Neuron (in vitro differentiated cells): Measurements from ENCODE around the gene EVC.
"Not testable (repeated sequence)": the region's sequence is repeated elsewhere in the genome, so short reads cannot be mapped to it uniquely, and the experiment has no call there.

ENCODE experiments used
- H2AFZ ChIP-seq: one replicate; pipeline ENCODE4 v1.6.1; 2013; ENCODE audit warnings: low read depth, mild to moderate bottlenecking, inconsistent platforms, low read length, moderate library complexity
- H3K27me3 ChIP-seq: one replicate; pipeline ENCODE4 v1.6.1; 2013; ENCODE audit warnings: low read length; ENCODE audit not compliant: insufficient read depth
- H3K36me3 ChIP-seq: one replicate; pipeline ENCODE4 v1.6.1; 2013; ENCODE audit warnings: low read length; ENCODE audit not compliant: insufficient read depth
- H3K4me1 ChIP-seq: one replicate; pipeline ENCODE4 v1.6.1; 2013; ENCODE audit warnings: low read length; ENCODE audit not compliant: insufficient read depth
- H3K4me3 ChIP-seq: 2 replicates; pipeline ENCODE4 v1.5.1; 2013; ENCODE audit warnings: mild to moderate bottlenecking, low read length, moderate library complexity
- H3K9me3 ChIP-seq: one replicate; pipeline ENCODE4 v1.6.1; 2013; ENCODE audit warnings: low read length

The EVC gene

GRCh38 chr4:5812057-5812456 lies 101.1 kb downstream of the EVC start:
- not testable (repeated sequence) for H2AFZ ChIP-seq, H3K9me3 ChIP-seq, H3K27me3 ChIP-seq, H3K4me3 ChIP-seq, H3K4me1 ChIP-seq
- H3K36me3 ChIP-seq, result peaks cover 52% of the 10 kb centered on the region

DNA sequence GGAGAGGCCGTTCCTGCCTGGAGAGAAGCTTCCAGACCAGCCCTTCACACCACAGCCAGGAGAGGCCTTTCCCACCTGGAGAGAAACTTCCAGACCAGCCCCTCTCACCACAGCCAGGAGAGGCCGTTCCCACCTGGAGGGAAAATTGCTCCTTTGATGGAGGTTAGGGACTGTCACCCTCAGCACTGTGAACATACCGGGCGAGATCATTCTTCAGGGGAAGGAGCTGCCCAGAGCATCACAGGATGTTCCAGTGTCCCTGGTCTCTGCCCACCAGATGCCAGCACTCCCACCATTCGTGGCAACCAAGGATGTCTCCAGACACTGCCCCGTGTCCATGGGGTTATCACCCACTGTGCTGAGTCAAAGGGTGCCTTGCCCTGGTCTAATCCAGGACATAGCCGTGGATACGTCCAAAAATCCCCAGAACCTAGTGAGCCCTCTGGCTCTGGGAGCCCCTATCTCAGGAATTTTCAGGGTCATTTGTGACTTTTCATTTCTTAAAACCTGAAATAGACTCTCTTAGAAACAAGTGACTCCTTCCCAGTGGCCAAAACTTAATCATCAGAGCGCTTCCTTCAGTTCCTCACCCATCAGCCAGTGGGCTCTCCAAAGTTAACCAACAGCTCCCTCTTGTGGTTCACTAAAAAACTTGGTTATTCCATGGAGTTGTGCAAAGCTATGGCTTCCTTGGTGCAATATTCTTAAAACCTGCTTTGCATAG lies 101.7 kb downstream of the EVC start:
- Histone ChIP-seq H3K36me3 (peaks cover 55% of the 10 kb centered on the region), H2AFZ (no peak overlapping the region)

DNA sequence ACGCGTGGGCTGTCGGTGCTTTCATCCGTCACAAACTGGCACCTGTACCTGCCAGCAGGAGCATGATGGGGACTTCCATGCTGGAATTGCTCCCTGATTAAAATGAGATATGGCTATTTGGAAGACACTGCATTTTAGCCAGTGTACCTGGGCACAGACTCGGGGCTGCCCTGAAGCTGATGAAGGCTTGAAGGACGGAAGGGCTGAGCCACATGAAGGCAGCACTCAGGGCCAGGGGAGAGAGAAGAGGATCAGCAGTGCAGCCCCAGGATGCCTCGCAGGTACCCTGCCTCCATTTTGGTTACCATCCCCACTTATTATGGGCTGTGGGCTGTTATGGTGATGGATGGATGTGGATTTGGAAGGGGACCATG lies 102.9 kb downstream of the EVC start:
- Histone ChIP-seq H3K27me3 (no peaks in the 10 kb centered on the region), H3K4me3 (no peak overlapping the region), H3K9me3 (no peaks in the 10 kb centered on the region), H2AFZ (no peak overlapping the region), H3K36me3 (peaks cover 59% of the 10 kb centered on the region), H3K4me1 (no peaks in the 10 kb centered on the region)

More for the DNA sequence above, 101.7 kb downstream of the EVC start:
- H3K4me1 ChIP-seq, result no peaks in the 10 kb centered on the region
- H3K9me3 ChIP-seq, result no peaks in the 10 kb centered on the region
- no peaks in the 10 kb centered on the region for H3K27me3 ChIP-seq
- H3K4me3 ChIP-seq, result no peak overlapping the region

GRCh38 chr4:5814421-5814820 lies 103.4 kb downstream of the EVC start:
- Histone ChIP-seq H3K36me3 (peaks cover 59% of the 10 kb centered on the region), H3K27me3 (no peaks in the 10 kb centered on the region), H2AFZ (no peak overlapping the region), H3K4me1 (no peaks in the 10 kb centered on the region), H3K4me3 (no peak overlapping the region), H3K9me3 (no peaks in the 10 kb centered on the region)

GRCh38 chr4:5815641-5816040 lies 104.6 kb downstream of the EVC start:
- H3K36me3 ChIP-seq, result peaks cover 59% of the 10 kb centered on the region
- no peak overlapping the region for H3K4me3 ChIP-seq
- no peak overlapping the region for H2AFZ ChIP-seq
- no peaks in the 10 kb centered on the region for H3K9me3 ChIP-seq
- H3K4me1 ChIP-seq, result no peaks in the 10 kb centered on the region
- no peaks in the 10 kb centered on the region for H3K27me3 ChIP-seq

DNA sequence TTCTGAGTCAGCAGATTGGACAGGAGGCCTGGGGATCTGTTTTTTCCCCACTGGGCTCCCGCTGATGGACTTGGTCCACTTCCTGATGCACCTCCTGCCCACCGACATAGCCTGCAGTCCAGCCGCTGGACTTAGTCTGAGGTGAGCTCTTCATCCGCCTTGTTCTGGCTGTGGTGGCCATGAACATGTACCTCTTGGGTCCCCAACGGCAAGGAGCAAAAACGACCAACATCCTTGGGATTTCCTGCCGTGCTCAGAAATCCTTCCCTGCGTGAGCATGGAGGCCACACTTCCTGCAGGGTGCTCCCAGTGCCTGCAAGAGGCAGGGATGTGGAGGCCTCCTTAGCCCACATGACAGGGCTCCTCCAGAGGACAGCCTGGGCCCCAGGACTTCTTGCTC lies 105.1 kb downstream of the EVC start:
- H2AFZ ChIP-seq, result no peak overlapping the region
- H3K36me3 ChIP-seq, result peaks cover 59% of the 10 kb centered on the region

DNA sequence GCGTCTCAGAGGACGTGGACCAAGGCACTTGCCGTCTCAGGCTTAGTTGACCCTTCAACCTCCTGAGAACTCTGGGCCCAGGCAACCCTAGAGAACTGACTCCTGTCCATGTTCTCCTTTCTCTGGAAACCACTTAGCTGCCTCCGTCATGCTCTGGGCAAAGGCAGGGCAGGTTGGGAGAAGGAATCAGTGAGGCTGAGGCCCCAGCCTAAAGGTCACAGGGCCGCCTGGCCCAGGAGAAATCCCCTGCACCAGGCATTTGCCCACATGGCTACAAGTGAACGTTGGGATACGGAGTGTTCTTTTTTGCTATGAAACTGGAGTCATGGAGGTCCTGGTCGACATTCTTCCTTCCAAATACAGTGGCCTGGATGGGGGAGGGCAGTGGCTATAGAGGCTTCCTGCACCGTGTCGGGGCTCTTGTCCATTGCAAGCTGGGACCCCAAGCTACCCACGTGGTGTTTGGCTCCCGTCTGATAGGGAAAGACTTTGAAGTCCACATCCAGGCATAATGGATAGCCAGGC lies 105.9 kb downstream of the EVC start:
- Histone ChIP-seq H3K4me3 (no peak overlapping the region), H2AFZ (no peak overlapping the region), H3K9me3 (no peaks in the 10 kb centered on the region), H3K36me3 (peaks cover 61% of the 10 kb centered on the region), H3K4me1 (no peaks in the 10 kb centered on the region), H3K27me3 (no peaks in the 10 kb centered on the region)

More for the DNA sequence above, 105.1 kb downstream of the EVC start:
- H3K4me1 ChIP-seq, result no peaks in the 10 kb centered on the region
- H3K27me3 ChIP-seq, result no peaks in the 10 kb centered on the region
- no peaks in the 10 kb centered on the region for H3K9me3 ChIP-seq
- H3K4me3 ChIP-seq, result no peak overlapping the region

DNA sequence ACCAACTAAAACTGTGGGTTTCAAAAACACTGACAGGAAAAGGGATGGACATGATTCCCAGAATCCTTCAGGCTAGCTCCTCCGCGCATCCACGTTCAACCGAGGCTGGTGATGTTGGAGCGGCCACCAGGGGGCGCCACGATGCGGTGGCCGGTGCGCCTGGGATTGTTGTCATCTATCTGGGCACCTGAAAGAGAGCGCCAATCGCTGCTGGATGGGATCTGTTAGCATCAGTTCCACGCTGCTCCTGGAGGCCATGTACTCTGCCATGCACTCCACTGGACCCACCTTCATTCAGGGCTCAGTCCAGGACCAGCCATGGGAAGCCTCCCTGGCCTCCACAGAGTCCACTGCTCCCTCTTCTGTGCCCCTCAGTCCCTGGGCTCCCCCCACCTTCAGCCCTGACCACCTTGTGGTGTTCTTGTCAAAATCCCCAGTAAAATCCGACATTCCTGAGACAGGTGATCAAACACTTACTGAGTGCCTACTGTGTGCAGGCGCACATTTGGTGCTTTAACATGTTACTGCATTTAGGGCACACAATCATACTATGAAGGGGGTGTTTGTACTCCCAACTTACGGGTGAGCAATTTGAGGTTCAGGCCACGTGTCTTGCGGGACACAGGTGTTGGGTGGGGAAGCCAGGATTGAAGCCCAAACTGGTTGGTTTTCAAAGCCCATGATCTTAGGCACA lies 110.8 kb downstream of the EVC start:
- Histone ChIP-seq H3K4me3 (no peak overlapping the region), H3K36me3 (peaks cover 95% of the 10 kb centered on the region), H3K4me1 (no peaks in the 10 kb centered on the region), H3K27me3 (no peaks in the 10 kb centered on the region), H3K9me3 (peaks cover 2% of the 10 kb centered on the region), H2AFZ (no peak overlapping the region)

- no peaks in the 10 kb centered on the region for H3K4me1 ChIP-seq
- H3K9me3 ChIP-seq, result peaks cover 2% of the 10 kb centered on the region
- H2AFZ ChIP-seq, result no peak overlapping the region
- H3K27me3 ChIP-seq, result no peaks in the 10 kb centered on the region
- no peak overlapping the region for H3K4me3 ChIP-seq
- H3K36me3 ChIP-seq, result peaks cover 96% of the 10 kb centered on the region
These were observed 111.6 kb downstream of the EVC start for GRCh38 chr4:5822619-5823018.

- H3K4me3 ChIP-seq, result no peak overlapping the region
- H3K4me1 ChIP-seq, result no peaks in the 10 kb centered on the region
- H3K9me3 ChIP-seq, result peaks cover 2% of the 10 kb centered on the region
- no peak overlapping the region for H2AFZ ChIP-seq
- peaks cover 97% of the 10 kb centered on the region for H3K36me3 ChIP-seq
- H3K27me3 ChIP-seq, result no peaks in the 10 kb centered on the region
These were observed 112.7 kb downstream of the EVC start for GRCh38 chr4:5823542-5824211.

GRCh38 chr4:5824227-5824626 lies 113.2 kb downstream of the EVC start:
- H3K27me3 ChIP-seq, result no peaks in the 10 kb centered on the region
- no peak overlapping the region for H2AFZ ChIP-seq
- peaks cover 96% of the 10 kb centered on the region for H3K36me3 ChIP-seq
- no peak overlapping the region for H3K4me3 ChIP-seq
- peaks cover 2% of the 10 kb centered on the region for H3K9me3 ChIP-seq
- no peaks in the 10 kb centered on the region for H3K4me1 ChIP-seq

DNA sequence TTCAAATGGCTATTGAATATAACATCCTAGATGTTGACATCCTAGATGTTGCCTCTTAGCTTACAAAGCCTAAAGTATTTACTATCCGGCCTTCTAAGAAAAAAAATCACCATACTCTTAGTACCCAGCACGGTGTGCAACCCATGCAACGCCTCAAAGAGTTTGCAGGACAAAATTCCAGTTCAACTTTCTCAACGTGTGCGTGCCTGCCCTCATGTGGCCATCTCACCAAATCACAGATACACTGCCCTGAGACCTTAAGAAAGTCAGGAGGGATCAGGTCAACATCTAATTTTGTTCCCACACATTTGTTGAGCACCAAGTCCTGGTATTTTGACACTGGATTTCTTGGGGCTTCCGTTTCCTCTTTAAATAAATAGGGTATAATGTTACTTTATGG lies 113.6 kb downstream of the EVC start:
- no peaks in the 10 kb centered on the region for H3K27me3 ChIP-seq
- peaks cover 2% of the 10 kb centered on the region for H3K9me3 ChIP-seq
- H3K4me1 ChIP-seq, result no peaks in the 10 kb centered on the region
- peaks cover 97% of the 10 kb centered on the region for H3K36me3 ChIP-seq
- no peak overlapping the region for H3K4me3 ChIP-seq
- H2AFZ ChIP-seq, result no peak overlapping the region

DNA sequence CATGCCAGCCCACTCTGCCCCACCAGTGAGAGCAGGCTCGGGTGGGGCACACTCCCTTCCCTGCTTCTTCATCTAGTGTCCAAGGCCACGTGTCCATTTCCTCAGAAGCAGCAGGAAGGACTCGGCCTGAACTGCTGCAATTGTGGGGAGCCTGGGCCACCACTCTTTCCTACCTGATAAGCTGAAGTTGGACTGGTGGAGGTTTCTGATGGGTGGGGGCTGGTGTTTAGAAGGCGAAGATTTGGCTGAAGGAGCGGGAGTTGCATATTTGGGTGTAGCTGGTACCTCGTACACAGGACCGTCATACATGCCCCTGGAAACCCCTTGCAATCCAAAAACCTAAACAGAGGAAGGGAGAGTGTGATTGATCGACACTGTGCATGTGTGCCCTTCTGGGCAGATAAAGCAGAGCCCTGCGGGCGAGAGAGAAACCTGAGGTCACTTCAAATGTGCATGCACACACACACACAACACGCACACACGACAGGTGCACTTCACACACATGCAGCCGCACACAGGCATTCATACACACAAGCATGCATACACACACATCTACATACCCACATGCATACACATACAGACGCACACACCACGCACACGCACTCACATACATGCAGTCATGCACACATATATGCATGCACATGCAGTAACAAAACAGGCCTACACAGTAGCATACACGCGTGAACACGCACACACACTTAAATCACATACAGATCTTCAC lies 114.5 kb downstream of the EVC start:
- Histone ChIP-seq H2AFZ (no peak overlapping the region), H3K27me3 (no peaks in the 10 kb centered on the region), H3K9me3 (peaks cover 2% of the 10 kb centered on the region), H3K36me3 (peaks cover 98% of the 10 kb centered on the region), H3K4me3 (no peak overlapping the region), H3K4me1 (no peaks in the 10 kb centered on the region)
